Measurements from ENCODE around the gene DHRS13. TPM values are rescaled to one million over a fixed set of nuclear protein-coding genes. Genes with fewer than 3 reads are reported as not detected.

The DHRS13 gene
- total and polyA plus RNA-seq, 10 of the 15 experiments (the other 5 are each of a cell fraction or from before 2014, with no cell fraction given): 0.18 to 55.2 (median 31.3) TPM; not detected in 1

DNA sequence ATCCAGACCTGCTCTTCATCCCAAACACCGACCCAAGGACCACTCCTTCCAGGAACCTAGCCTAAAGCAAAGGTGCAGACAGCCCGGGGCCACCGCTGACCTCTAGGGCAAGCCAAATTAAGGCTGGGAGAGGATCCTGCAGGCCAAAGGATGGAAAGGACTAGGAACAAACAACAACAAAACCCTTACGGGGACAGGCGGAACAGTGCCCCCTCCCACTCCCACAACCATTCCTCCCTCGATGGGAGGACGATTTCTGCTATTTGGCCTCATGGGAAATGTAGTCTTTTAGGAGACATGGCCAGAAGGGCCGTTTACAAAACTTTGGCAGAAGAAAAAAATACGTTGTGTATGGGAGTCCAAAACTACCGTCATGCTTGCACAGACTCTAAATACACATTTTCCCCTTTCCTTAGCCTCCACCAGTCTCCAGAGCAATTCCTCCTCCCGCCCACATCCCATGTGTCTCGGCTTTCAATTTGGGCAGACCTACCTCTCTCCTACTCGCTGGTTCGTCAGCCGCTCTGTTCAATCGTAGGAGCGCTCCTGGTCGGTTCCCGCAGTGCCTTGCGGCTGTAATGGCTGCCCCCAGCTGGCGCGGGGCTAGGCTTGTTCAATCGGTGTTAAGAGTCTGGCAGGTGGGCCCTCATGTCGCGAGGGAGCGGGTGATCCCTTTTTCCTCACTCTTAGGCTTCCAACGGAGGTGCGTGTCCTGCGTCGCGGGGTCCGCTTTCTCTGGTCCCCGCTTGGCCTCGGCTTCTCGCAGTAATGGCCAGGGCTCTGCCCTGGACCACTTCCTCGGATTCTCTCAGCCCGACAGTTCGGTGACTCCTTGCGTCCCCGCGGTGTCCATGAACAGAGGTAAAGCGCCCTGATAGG is 48.2 kb downstream of the DHRS13 start, which contains the start of gene ERAL1 (continued):
- TF ChIP-seq, protein P1, sequence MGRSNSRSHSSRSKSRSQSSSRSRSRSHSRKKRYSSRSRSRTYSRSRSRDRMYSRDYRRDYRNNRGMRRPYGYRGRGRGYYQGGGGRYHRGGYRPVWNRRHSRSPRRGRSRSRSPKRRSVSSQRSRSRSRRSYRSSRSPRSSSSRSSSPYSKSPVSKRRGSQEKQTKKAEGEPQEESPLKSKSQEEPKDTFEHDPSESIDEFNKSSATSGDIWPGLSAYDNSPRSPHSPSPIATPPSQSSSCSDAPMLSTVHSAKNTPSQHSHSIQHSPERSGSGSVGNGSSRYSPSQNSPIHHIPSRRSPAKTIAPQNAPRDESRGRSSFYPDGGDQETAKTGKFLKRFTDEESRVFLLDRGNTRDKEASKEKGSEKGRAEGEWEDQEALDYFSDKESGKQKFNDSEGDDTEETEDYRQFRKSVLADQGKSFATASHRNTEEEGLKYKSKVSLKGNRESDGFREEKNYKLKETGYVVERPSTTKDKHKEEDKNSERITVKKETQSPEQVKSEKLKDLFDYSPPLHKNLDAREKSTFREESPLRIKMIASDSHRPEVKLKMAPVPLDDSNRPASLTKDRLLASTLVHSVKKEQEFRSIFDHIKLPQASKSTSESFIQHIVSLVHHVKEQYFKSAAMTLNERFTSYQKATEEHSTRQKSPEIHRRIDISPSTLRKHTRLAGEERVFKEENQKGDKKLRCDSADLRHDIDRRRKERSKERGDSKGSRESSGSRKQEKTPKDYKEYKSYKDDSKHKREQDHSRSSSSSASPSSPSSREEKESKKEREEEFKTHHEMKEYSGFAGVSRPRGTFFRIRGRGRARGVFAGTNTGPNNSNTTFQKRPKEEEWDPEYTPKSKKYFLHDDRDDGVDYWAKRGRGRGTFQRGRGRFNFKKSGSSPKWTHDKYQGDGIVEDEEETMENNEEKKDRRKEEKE (IDR thresholded peaks at IDR 0.05): no peak
- TF ChIP-seq NFIC (IDR thresholded peaks at IDR 0.05; ENCODE audit: low read depth, low read length): no peak; the same call in 1 of the 2 replicates
- TF ChIP-seq MTA2 (IDR thresholded peaks at IDR 0.05; ENCODE audit: low read depth): 0 out of 2 replicates have a peak, but pooled peaks have one; percentile 7
- no peak for TF ChIP-seq FOXM1 (IDR thresholded peaks at IDR 0.05; ENCODE audit: low read depth, low read length)
- peak; percentile 78; the same call in 1 of the 2 replicates for TF ChIP-seq MAX (IDR thresholded peaks at IDR 0.05; ENCODE audit: low read depth, low read length)
- TF ChIP-seq SP1 (IDR thresholded peaks at IDR 0.05; ENCODE audit: low read depth, low read length): peak; percentile 83
- no peak for TF ChIP-seq ZBTB33 (IDR thresholded peaks at IDR 0.05)

Data from GM12878 (cell line).